ENCODE data around the gene CASP6. TPM values are rescaled to one million over a fixed set of nuclear protein-coding genes. Genes with fewer than 3 reads are reported as not detected.

The CASP6 gene
- total and polyA plus RNA-seq, 2 donors (not counting 1 experiment from before 2014, with no cell fraction given): 7.7 to 11.6 TPM

- no peaks in the 10 kb centered on the region for H3K9me3 Mint-ChIP-seq (ENCODE audit: insufficient read depth)
- intact Hi-C loops (cut with micrococcal nuclease): no loop called here
- Histone ChIP-seq H3K4me1 (ENCODE audit: control insufficient read depth in 2 of 2, insufficient read depth in 2 of 2, low read length in 2 of 2) (peaks cover 8 to 12% of the 10 kb centered on the region in 2 donors), H3K79me2 (ENCODE audit: control insufficient read depth, insufficient read depth, low read length) (peaks cover 36% of the 10 kb centered on the region), H3K27ac (ENCODE audit: low read length in 2 of 2) (no peak overlapping the region), H3K4me3 (ENCODE audit: control extremely low read depth in 1 of 5, extremely low read depth in 1 of 5, insufficient read depth in 1 of 5, low read depth in 2 of 5, low read length in 4 of 5) (no peak overlapping the region), H4K20me1 (ENCODE audit: control insufficient read depth, insufficient read depth, low read length, poor library complexity, severe bottlenecking) (no peaks in the 10 kb centered on the region), H2AFZ (ENCODE audit: insufficient read depth, low read depth, low read length, poor library complexity, severe bottlenecking) (no peak overlapping the region), H3K9ac (ENCODE audit: low read length) (no peak overlapping the region), H3K9me3 (ENCODE audit: control extremely low read depth in 1 of 3, control insufficient read depth in 2 of 3, insufficient read depth in 1 of 3, low read length in 2 of 3) (no peaks in the 10 kb centered on the region), H3K4me2 (replicated peaks; ENCODE audit: low read depth, low read length, poor library complexity, severe bottlenecking) (no peak overlapping the region), H3K27me3 (replicated peaks in 1 of 4; ENCODE audit: control extremely low read depth in 1 of 4, control insufficient read depth in 3 of 4, insufficient read depth in 4 of 4, low read length in 3 of 4) (no peaks in the 10 kb centered on the region), H3K36me3 (replicated peaks in 1 of 2; ENCODE audit: control extremely low read depth in 1 of 2, control insufficient read depth in 1 of 2, extremely low read depth in 1 of 2, insufficient read depth in 2 of 2, low read length in 1 of 2) (peaks cover 4 to 13% of the 10 kb centered on the region in 2 experiments)
- CTCF ChIA-PET: no interaction called here
- H3K27me3 Mint-ChIP-seq: no peaks in the 10 kb centered on the region
- POLR2A ChIA-PET: interaction anchor here (0.6 kb wide), 1 partner anchor 14 kb away, joined by 4 read pairs; no protein-coding TSS in a partner anchor
- H3K4me1 Mint-ChIP-seq: peaks cover 7% of the 10 kb centered on the region
- H3K27ac Mint-ChIP-seq: no peak overlapping the region
- ATAC-seq (ENCODE audit: low read depth) (no peak), DNase-seq (no peak)
- TF ChIP-seq CTCF (IDR thresholded peaks at IDR 0.05) (no peak), EZH2 (IDR thresholded peaks at IDR 0.05; ENCODE audit: borderline replicate concordance, insufficient read depth, low read depth, low read length, poor library complexity, severe bottlenecking) (no peak)
- 97% methylated on average over 3 of the region's 7 CpGs for WGBS (ENCODE audit: insufficient coverage)
- no peak overlapping the region for H3K4me3 Mint-ChIP-seq
Observed at GRCh38 chr4:109721033-109721432, 17.8 kb upstream of the CASP6 start.

GRCh38 chr4:109719604-109720003 lies 16.4 kb upstream of the CASP6 start:
- no peak overlapping the region for H2AFZ ChIP-seq (ENCODE audit: insufficient read depth, low read depth, low read length, poor library complexity, severe bottlenecking)
- DNase-seq: no peak
- H3K4me3 Mint-ChIP-seq: no peak overlapping the region
- H3K27me3 ChIP-seq (replicated peaks in 1 of 4; ENCODE audit: control extremely low read depth in 1 of 4, control insufficient read depth in 3 of 4, insufficient read depth in 4 of 4, low read length in 3 of 4): no peaks in the 10 kb centered on the region
- no peaks in the 10 kb centered on the region for H4K20me1 ChIP-seq (ENCODE audit: control insufficient read depth, insufficient read depth, low read length, poor library complexity, severe bottlenecking)
- no peaks in the 10 kb centered on the region for H3K27me3 Mint-ChIP-seq
- peaks cover 8 to 12% of the 10 kb centered on the region in 2 donors for H3K4me1 ChIP-seq (ENCODE audit: control insufficient read depth in 2 of 2, insufficient read depth in 2 of 2, low read length in 2 of 2)
- ChIA-PET CTCF (no interaction called here), POLR2A (no interaction called here)
- intact Hi-C loops (cut with micrococcal nuclease): no loop called here
- no peak for ATAC-seq (ENCODE audit: low read depth)
- H3K4me3 ChIP-seq (ENCODE audit: control extremely low read depth in 1 of 5, extremely low read depth in 1 of 5, insufficient read depth in 1 of 5, low read depth in 2 of 5, low read length in 4 of 5): no peak overlapping the region
- H3K9me3 ChIP-seq (ENCODE audit: control extremely low read depth in 1 of 3, control insufficient read depth in 2 of 3, insufficient read depth in 1 of 3, low read length in 2 of 3): no peaks in the 10 kb centered on the region
- no peaks in the 10 kb centered on the region for H3K9me3 Mint-ChIP-seq (ENCODE audit: insufficient read depth)
- H3K36me3 ChIP-seq (replicated peaks in 1 of 2; ENCODE audit: control extremely low read depth in 1 of 2, control insufficient read depth in 1 of 2, extremely low read depth in 1 of 2, insufficient read depth in 2 of 2, low read length in 1 of 2): peaks cover 6 to 18% of the 10 kb centered on the region in 2 experiments
- H3K9ac ChIP-seq (ENCODE audit: low read length): no peak overlapping the region
- H3K4me1 Mint-ChIP-seq: peaks cover 7% of the 10 kb centered on the region
- WGBS (ENCODE audit: insufficient coverage): no CpG with 5 or more reads among the region's 4 CpGs
- peaks cover 26% of the 10 kb centered on the region for H3K79me2 ChIP-seq (ENCODE audit: control insufficient read depth, insufficient read depth, low read length)
- H3K4me2 ChIP-seq (replicated peaks; ENCODE audit: low read depth, low read length, poor library complexity, severe bottlenecking): no peak overlapping the region
- TF ChIP-seq EZH2 (IDR thresholded peaks at IDR 0.05; ENCODE audit: borderline replicate concordance, insufficient read depth, low read depth, low read length, poor library complexity, severe bottlenecking) (no peak), CTCF (IDR thresholded peaks at IDR 0.05) (no peak)
- H3K27ac ChIP-seq (ENCODE audit: low read length in 2 of 2): no peak overlapping the region
- H3K27ac Mint-ChIP-seq: no peak overlapping the region
